ENCODE measurements around the gene MYO16.

DNA sequence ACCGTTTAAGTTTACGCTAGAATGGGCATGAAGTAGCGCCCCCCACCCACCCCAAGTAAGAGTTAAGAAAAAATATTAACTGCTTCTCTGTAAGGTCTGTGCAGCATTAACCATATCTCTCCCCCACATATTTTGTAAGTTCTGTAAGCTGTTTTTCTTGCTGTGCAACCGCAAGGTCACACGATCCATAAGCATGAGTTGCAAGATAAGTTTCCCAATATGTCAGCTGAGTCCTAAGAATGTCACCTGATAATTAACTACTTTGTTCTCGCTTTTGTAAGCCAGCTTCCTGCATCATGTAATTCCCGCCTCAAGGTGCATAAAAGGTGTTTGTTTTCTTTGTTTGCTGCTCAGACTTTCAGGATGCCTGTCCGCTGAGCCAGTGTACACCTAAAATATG is 187.0 kb downstream of the MYO16 start:
- TF ChIP-seq POLR2A (IDR thresholded peaks at IDR 0.05) (no peak), POLR2AphosphoS5 (IDR thresholded peaks at IDR 0.05) (no peak)

Data from gastroesophageal sphincter (tissue), 2 donors.